HepG2 (cell line): ENCODE results near the gene COMMD4. TPM values are rescaled to one million over a fixed set of nuclear protein-coding genes. Genes with fewer than 3 reads are reported as not detected.
A peak's percentile ranks its signal among the peaks of the same experiment; 100 is the strongest.

Source experiments
- AHR ChIP-seq: IDR thresholded peaks from 2 replicates; pipeline ENCODE4 v1.6.1; 2018; ENCODE audit warnings: missing genetic modification reagents, missing compliant biosample characterization
- ARHGAP35 ChIP-seq: sonication (generic); formaldehyde crosslinking; IDR thresholded peaks from 2 replicates; pipeline ENCODE4 v1.9.0; 2022; ENCODE audit warnings: mild to moderate bottlenecking, inconsistent platforms, moderate library complexity, missing genetic modification reagents, borderline replicate concordance
- CBX5 ChIP-seq: sonication (generic); formaldehyde crosslinking; IDR thresholded peaks from 2 replicates; pipeline ENCODE4 v1.4.0; 2020; ENCODE audit warnings: missing genetic modification reagents, borderline replicate concordance
- CHD4 ChIP-seq: fragments of 200-600 bp; sonication (generic); IDR thresholded peaks from 2 replicates; pipeline ENCODE4 v1.7.0; 2017; ENCODE audit warnings: mild to moderate bottlenecking, low read length, borderline replicate concordance
- HDAC2 ChIP-seq: sonication (generic); formaldehyde crosslinking; IDR thresholded peaks from 2 replicates; pipeline ENCODE4 v1.4.0; 2020; ENCODE audit warnings: missing genetic modification reagents
- HOXA3 ChIP-seq: sonication (generic); formaldehyde crosslinking; IDR thresholded peaks from 2 replicates; pipeline ENCODE4 v1.5.0; 2020; ENCODE audit warnings: missing genetic modification reagents
- KDM4B ChIP-seq: sonication (generic); formaldehyde crosslinking; IDR thresholded peaks from 2 replicates; pipeline ENCODE4 v1.4.0; 2020; ENCODE audit warnings: missing genetic modification reagents
- NCOA1 ChIP-seq: sonication (generic); formaldehyde crosslinking; IDR thresholded peaks from 2 replicates; pipeline ENCODE4 v1.9.0; 2021; ENCODE audit warnings: missing genetic modification reagents
- NCOA2 ChIP-seq: sonication (generic); formaldehyde crosslinking; IDR thresholded peaks from 2 replicates; pipeline ENCODE4 v1.8.0; 2022; ENCODE audit warnings: inconsistent platforms
- PHF20 ChIP-seq: sonication (generic); formaldehyde crosslinking; IDR thresholded peaks from 2 replicates; pipeline ENCODE4 v1.5.0; 2020; ENCODE audit warnings: mild to moderate bottlenecking, missing genetic modification reagents
- PRPF4 ChIP-seq: fragments of 200-400 bp; formaldehyde crosslinking; IDR thresholded peaks from 2 replicates; pipeline ENCODE4 v1.6.1; 2016; ENCODE audit warnings: low read length, low read depth; ENCODE audit not compliant: poor library complexity, severe bottlenecking
- REXO4 ChIP-seq: sonication (generic); formaldehyde crosslinking; IDR thresholded peaks from 2 replicates; pipeline ENCODE4 v1.8.0; 2022; ENCODE audit warnings: missing genetic modification reagents, mild to moderate bottlenecking, borderline replicate concordance
- RFX3 ChIP-seq: IDR thresholded peaks from 2 replicates; pipeline ENCODE4 v1.6.1; 2016; ENCODE audit warnings: missing biosample characterization, missing genetic modification reagents
- SMAD3 ChIP-seq: sonication (generic); formaldehyde crosslinking; IDR thresholded peaks from 2 replicates; pipeline ENCODE4 v1.4.0; 2020; ENCODE audit warnings: missing genetic modification reagents
- SMARCE1 ChIP-seq: fragments of 450-650 bp; IDR thresholded peaks from 2 replicates; pipeline ENCODE4 v1.6.1; 2017; ENCODE audit warnings: borderline replicate concordance
- TAF15 ChIP-seq: fragments of 200-400 bp; formaldehyde crosslinking; IDR thresholded peaks from one replicate; pipeline ENCODE4 v1.6.1; 2018; ENCODE audit warnings: mild to moderate bottlenecking, low read depth, low read length; ENCODE audit not compliant: poor library complexity, severe bottlenecking
- TGIF2 ChIP-seq: IDR thresholded peaks from 2 replicates; pipeline ENCODE4 v1.6.1; 2016; ENCODE audit warnings: control low read depth, missing compliant biosample characterization
- ZNF224 ChIP-seq: sonication (generic); formaldehyde crosslinking; IDR thresholded peaks from 2 replicates; pipeline ENCODE4 v1.5.0; 2020; ENCODE audit warnings: mild to moderate bottlenecking, missing genetic modification reagents
- ZNF703 ChIP-seq: sonication (generic); formaldehyde crosslinking; IDR thresholded peaks from 2 replicates; pipeline ENCODE4 v1.5.1; 2020; ENCODE audit warnings: missing genetic modification reagents, mild to moderate bottlenecking, moderate library complexity, borderline replicate concordance
- ZNF775 ChIP-seq: sonication (generic); formaldehyde crosslinking; IDR thresholded peaks from 2 replicates; pipeline ENCODE4 v1.4.0; 2020; ENCODE audit warnings: missing genetic modification reagents, mild to moderate bottlenecking, moderate library complexity, borderline replicate concordance
- polyA plus RNA-seq, 8 experiments: library from polyadenylated mRNA; depleted of rRNA in 3 of 8; stranded (reverse) in 7 of 8; unstranded in 1 of 8; fragments of >200 nt; fragmentation: Illumina TruSeq in 4 of 8; extraction: Trizol in 4 of 8; gene quantifications; 2 replicates each; pipeline versions ENCODE4 v1.2.1 to v1.2.3, GENCODE V29; 2011 to 2016; ENCODE audit warnings: low read depth in 4 of 8, missing spikeins in 1 of 8, mixed read lengths in 1 of 8; ENCODE audit not compliant: insufficient read depth in 1 of 8
- total RNA-seq, 5 experiments: library from RNA; depleted of rRNA; stranded (reverse); fragments of >200 nt; fragmentation: Illumina TruSeq; extraction: Trizol; gene quantifications; 2 replicates each; pipeline ENCODE4 v1.2.3, GENCODE V29; 2016; ENCODE audit warnings: low read depth in 1 of 5
- TF ChIP-seq, protein P1 (sequence below): sonication (generic); formaldehyde crosslinking; IDR thresholded peaks from 2 replicates; pipeline ENCODE4 v1.9.0; 2022; ENCODE audit warnings: missing genetic modification reagents, mild to moderate bottlenecking, borderline replicate concordance
- TF ChIP-seq, protein P2 (sequence below): sonication (generic); formaldehyde crosslinking; IDR thresholded peaks from 2 replicates; pipeline ENCODE4 v1.9.0; 2021; ENCODE audit warnings: missing genetic modification reagents, borderline replicate concordance
- TF ChIP-seq, protein P3 (sequence below): sonication (generic); formaldehyde crosslinking; conservative IDR thresholded peaks from 2 replicates; pipeline ENCODE4 v1.5.0; 2020; ENCODE audit warnings: missing genetic modification reagents
- TF ChIP-seq, protein P4 (sequence below): sonication (generic); formaldehyde crosslinking; conservative IDR thresholded peaks from 2 replicates; pipeline ENCODE4 v1.8.1; 2023; ENCODE audit warnings: missing genetic modification reagents

The COMMD4 gene
- total and polyA plus RNA-seq, 2 of the 13 experiments (the other 11 are each of a cell fraction or from before 2014, with no cell fraction given), result 45.8 to 89.9 TPM

DNA sequence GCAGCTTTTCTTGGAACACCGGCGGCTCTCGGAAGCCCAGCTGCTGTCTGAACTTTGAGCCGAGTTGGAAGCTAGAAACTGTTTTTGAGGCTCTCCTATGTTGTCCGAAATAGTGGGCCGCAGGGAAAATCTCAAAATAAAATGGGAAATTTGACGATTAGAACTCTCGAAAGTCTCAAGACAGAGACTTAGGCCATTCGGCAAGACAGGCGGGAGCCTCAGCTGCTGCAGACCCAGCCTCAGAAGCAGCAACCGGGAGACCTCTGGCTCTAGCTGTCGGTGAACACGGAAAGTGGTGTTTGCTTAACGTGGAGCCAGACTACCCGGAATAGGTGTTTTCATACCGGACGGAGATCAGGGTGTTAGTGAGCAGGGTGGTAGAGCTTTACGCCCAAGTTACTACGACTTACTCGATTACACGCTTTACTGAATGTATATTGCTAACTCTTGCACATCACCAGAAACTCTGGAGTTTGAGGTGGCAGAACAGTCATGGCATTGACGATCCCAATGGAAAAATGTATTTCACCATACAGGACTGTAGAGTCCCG, 32.9 kb downstream of the COMMD4 start (continued):
- TF ChIP-seq, protein P1, sequence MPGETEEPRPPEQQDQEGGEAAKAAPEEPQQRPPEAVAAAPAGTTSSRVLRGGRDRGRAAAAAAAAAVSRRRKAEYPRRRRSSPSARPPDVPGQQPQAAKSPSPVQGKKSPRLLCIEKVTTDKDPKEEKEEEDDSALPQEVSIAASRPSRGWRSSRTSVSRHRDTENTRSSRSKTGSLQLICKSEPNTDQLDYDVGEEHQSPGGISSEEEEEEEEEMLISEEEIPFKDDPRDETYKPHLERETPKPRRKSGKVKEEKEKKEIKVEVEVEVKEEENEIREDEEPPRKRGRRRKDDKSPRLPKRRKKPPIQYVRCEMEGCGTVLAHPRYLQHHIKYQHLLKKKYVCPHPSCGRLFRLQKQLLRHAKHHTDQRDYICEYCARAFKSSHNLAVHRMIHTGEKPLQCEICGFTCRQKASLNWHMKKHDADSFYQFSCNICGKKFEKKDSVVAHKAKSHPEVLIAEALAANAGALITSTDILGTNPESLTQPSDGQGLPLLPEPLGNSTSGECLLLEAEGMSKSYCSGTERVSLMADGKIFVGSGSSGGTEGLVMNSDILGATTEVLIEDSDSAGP, result peak; percentile 31; the same call in 1 of the 2 replicates
- no peak for TF ChIP-seq ZNF224 (CRISPR knock-in tag)
- TF ChIP-seq REXO4 (CRISPR knock-in tag), result no peak
- TF ChIP-seq NCOA2 (CRISPR knock-in tag), result no peak
- TF ChIP-seq ZNF775, result no peak
- TF ChIP-seq RFX3 (CRISPR knock-in tag), result no peak
- TF ChIP-seq PHF20 (CRISPR knock-in tag), result peak; percentile 54
- no peak; the same call in none of the 2 replicates for TF ChIP-seq NCOA1 (CRISPR knock-in tag)
- TF ChIP-seq, protein P2, sequence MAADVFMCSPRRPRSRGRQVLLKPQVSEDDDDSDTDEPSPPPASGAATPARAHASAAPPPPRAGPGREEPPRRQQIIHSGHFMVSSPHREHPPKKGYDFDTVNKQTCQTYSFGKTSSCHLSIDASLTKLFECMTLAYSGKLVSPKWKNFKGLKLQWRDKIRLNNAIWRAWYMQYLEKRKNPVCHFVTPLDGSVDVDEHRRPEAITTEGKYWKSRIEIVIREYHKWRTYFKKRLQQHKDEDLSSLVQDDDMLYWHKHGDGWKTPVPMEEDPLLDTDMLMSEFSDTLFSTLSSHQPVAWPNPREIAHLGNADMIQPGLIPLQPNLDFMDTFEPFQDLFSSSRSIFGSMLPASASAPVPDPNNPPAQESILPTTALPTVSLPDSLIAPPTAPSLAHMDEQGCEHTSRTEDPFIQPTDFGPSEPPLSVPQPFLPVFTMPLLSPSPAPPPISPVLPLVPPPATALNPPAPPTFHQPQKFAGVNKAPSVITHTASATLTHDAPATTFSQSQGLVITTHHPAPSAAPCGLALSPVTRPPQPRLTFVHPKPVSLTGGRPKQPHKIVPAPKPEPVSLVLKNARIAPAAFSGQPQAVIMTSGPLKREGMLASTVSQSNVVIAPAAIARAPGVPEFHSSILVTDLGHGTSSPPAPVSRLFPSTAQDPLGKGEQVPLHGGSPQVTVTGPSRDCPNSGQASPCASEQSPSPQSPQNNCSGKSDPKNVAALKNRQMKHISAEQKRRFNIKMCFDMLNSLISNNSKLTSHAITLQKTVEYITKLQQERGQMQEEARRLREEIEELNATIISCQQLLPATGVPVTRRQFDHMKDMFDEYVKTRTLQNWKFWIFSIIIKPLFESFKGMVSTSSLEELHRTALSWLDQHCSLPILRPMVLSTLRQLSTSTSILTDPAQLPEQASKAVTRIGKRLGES (CRISPR knock-in tag), result no peak
- TF ChIP-seq SMARCE1, result no peak
- no peak for TF ChIP-seq ARHGAP35
- peak; percentile 63; the same call in 1 of the 2 replicates for TF ChIP-seq TGIF2 (CRISPR knock-in tag)
- TF ChIP-seq ZNF703 (CRISPR knock-in tag), result no peak; the same call in 1 of the 2 replicates
- no peak for TF ChIP-seq CHD4
- no peak for TF ChIP-seq AHR (CRISPR knock-in tag)
- TF ChIP-seq SMAD3 (CRISPR knock-in tag), result 0 out of 2 replicates have a peak, but pooled peaks have one; percentile 0
- TF ChIP-seq HOXA3 (CRISPR knock-in tag), result no peak
- TF ChIP-seq, protein P3, sequence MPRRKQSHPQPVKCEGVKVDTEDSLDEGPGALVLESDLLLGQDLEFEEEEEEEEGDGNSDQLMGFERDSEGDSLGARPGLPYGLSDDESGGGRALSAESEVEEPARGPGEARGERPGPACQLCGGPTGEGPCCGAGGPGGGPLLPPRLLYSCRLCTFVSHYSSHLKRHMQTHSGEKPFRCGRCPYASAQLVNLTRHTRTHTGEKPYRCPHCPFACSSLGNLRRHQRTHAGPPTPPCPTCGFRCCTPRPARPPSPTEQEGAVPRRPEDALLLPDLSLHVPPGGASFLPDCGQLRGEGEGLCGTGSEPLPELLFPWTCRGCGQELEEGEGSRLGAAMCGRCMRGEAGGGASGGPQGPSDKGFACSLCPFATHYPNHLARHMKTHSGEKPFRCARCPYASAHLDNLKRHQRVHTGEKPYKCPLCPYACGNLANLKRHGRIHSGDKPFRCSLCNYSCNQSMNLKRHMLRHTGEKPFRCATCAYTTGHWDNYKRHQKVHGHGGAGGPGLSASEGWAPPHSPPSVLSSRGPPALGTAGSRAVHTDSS, result no peak
- TF ChIP-seq, protein P4, sequence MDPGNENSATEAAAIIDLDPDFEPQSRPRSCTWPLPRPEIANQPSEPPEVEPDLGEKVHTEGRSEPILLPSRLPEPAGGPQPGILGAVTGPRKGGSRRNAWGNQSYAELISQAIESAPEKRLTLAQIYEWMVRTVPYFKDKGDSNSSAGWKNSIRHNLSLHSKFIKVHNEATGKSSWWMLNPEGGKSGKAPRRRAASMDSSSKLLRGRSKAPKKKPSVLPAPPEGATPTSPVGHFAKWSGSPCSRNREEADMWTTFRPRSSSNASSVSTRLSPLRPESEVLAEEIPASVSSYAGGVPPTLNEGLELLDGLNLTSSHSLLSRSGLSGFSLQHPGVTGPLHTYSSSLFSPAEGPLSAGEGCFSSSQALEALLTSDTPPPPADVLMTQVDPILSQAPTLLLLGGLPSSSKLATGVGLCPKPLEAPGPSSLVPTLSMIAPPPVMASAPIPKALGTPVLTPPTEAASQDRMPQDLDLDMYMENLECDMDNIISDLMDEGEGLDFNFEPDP (CRISPR knock-in tag), result no peak
- no peak for TF ChIP-seq TAF15
- TF ChIP-seq CBX5 (CRISPR knock-in tag), result no peak
- TF ChIP-seq HDAC2 (CRISPR knock-in tag), result no peak
- peak; percentile 8; the same call in 1 of the 2 replicates for TF ChIP-seq KDM4B
- no peak for TF ChIP-seq PRPF4
